Fibroblast of skin of abdomen (primary cell): ENCODE results near the gene NAP1L1.

Source experiments
- DNase-seq: peaks from one replicate; pipeline ENCODE4 v3.0.0-alpha.2; 2013

NAP1L1 gene

DNA sequence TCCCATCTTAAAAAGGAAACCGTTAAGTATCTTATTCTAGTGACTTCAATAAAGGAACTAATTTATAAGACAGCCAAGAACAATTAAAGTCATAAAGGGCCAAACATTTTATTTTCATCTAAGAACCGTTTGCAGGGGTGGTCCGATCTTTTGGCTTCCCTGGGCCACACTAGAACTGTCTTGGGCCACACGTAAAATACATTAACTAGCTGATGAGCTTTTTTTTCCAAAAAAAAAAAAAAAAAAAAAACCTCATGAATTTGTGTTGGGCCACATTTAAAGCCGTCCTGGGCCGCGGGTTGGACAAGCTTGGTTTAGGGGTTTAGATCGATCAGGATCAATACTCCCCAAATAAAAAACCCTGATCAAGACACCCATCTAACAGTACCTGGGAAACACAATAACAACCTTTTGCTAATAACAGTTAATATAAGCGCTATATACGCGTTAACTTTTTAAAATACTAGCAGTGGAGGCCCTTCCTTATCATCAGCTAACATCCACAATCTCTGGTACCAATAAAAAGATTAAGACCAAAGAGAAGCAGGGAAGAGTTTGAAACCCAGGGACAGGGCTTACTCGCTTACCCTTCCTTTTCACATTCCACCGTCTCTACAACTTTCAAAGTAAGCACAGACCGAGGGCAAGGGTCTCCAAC lies 1.1 kb downstream of the NAP1L1 start:
- DNase-seq: no peak

DNA sequence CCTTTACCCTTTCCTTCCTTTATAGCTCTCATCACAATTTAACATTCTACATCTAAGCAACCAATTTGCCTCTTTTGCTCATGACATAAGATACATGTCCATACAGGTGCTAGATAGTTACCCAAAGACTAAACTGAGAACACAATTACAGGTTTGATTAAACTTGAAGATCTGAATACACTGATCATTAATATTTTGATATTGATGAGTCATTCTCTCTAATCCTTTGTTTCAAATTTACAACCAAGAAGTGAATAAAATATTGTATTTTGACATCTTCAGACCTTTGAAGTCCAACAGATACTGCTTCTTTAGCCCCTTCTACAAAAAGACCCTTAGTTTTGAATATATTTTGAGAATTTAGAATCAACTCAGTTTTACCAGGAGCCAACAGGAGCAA lies 2.6 kb downstream of the NAP1L1 start:
- no peak for DNase-seq

DNA sequence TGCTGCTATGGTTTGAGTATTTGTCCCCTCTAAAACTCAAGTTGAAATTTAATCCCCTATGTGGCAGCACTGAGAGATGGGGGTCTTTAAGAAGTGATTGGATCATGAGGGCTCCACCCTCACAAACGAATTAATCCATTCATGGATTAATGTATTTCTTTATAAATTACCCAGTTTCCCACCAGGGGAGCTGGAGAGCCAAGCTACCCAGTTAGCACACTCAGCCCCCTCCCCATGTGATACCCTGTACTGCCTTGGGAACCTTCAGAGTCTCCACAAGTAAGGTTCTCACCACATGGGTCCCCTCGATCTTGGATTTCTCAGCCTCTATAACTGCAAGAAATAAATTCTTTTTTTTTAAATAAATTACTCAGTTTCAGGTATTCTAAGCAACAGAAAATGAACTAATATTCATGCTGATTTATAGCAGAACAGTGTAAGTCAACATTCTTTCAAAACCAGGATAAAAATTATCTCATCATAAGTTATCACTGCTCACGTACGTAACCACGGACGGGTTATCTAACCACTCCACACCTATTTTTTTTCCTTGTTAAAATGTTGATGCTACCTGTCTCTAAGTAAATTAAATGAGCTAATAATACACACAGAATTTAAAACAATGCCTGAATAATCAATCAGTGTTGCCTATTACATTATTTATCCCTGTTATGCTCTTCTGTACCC lies 3.6 kb downstream of the NAP1L1 start:
- DNase-seq: no peak

DNA sequence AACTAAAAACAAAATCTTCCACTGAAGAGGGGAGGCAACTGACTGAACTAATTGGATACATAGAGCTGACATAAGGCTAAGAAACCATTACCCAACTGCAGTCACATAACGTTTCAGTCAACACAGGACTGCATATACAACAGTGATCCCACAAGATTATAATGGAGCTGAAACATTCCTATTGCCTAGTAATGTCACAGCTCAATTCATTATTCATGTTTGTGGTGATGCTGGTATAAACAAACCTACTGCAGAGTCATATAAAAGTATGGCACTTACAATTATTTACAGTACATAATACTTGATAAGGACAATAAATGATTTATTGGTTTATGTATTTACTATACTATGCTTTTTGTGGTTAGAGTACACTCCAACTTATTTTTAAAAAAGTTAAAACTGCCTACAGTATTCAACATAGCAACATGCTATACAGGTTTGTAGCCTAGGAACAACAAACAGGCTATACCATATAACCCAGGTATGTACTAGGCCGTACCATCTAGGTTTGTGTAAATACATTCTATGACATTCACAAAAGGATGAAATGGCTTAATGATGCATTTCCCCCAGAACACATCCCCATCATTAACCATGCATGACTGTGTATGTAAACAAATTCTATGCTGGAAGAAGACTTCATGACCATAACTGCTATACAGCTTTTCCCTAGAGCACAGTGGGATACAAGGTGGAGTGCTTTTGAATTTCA lies 4.3 kb downstream of the NAP1L1 start:
- peak; percentile 14 for DNase-seq

DNA sequence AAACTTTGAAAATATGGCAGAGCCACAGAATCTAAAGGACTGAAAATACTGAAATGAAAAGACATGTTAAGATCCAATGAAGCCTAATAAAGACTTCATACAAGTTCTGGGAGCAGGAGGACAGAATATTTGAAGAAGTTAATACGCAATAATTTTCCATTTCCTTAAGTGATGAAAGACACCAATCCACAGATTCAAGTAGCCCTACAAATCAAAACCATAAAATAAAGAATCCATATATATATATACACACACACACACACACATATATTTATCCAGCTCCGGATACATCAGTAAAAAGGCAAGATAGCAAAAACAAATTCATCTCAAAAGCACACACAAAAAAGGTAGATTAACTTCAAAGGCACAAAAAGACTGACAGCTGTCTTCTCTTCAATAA lies 5.7 kb downstream of the NAP1L1 start:
- DNase-seq: no peak

DNA sequence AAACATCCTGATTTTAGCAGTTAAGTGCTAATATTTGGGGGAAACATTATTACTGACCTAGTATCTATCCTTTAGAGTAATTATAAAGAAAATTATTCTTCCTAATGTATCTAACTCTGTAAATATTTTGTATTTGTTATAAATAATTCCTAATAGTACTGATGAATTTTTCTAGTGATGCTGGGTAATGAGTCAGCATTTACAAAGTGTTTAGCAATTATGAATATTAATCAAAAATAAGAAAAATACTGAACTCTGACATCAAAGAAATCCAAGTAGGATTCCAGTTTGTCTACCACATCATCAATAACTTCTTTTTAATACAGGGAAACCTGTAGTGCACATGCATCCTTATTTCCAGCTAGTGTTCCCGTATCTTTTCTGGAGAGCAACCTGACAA lies 9.0 kb downstream of the NAP1L1 start:
- DNase-seq: no peak

DNA sequence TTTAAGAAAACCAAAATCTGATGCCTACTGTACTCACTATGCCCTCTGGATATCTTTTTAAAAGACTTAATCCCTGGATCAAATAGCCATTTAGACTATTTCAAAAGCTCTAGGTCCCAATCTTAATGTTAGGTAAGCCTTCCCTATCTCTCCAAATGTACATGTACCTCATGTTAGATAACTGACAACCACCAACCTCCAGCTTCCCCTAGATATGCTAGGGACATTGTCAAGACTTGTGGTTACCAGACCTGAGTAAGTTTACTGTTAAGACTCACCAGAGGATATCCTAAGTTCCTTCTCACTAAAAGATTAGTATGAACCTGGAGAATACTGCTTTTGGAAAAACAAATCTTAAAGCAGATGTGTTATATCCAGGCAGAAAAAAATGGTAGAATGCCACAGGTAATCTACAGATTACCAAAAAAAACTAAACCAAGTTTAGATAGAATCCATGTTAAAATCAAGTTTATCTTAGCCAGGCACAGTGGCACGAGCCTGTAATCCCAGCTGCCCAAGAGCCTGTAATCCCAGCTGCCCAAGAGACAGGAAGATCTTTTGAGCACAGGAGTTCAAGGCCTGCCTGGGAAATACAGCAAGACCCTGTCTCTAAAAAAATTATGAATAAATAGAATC lies 9.7 kb downstream of the NAP1L1 start:
- DNase-seq: no peak

DNA sequence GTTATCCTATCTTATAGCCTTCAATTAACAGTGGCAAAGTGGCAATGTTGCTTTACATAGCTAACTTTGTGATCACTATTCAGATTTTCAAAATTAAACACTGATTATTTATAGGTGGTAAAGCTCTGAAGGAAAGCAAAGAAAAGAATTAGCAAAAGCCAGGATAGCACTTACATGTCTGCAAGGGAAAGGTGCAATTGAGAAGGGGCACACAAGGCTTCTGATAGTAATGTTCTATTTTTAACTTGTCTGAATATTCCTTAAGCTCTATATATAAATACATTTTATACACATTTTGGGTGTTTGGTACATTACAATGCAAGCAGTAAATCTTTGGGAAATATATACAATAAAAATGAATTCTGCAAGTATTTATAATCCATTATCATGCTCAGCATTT lies 10.9 kb downstream of the NAP1L1 start:
- no peak for DNase-seq

DNA sequence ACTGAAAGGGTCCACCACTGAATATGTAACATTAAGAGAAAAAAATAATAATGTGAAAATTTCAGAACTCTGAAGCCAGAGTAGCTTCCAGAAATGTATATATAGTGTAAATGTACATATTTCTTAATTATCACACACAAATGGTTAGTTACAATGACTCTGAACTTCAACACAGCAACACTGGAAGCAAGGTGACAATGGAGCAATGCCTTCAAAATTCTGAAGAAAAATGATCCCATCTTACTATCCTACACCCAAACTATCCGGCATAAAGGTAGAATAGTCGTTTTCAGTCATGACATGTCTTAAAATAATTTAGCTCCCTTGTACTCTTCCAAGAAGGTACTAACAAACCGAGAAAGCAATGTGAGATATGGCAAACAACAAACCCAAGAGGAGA lies 11.9 kb downstream of the NAP1L1 start:
- no peak for DNase-seq

DNA sequence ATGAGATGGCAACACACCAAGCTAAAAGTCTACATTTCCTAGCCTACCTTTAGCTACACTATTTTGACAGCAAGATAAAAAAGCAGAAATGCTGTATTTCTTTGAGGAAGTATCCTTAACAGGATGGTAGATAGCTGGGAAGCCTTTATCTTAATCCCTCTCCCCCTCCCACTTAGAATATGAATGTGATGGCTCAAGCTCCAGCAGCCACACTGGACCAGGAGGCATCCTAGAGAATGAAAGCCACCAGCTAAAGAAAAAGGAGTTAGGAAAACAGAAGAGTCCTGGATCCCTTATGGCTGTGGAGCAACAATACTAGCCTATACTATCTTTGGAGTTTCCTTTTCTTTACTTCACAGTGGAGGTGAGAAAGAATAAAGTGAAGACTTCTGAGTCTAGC lies 15.1 kb downstream of the NAP1L1 start:
- DNase-seq: no peak

DNA sequence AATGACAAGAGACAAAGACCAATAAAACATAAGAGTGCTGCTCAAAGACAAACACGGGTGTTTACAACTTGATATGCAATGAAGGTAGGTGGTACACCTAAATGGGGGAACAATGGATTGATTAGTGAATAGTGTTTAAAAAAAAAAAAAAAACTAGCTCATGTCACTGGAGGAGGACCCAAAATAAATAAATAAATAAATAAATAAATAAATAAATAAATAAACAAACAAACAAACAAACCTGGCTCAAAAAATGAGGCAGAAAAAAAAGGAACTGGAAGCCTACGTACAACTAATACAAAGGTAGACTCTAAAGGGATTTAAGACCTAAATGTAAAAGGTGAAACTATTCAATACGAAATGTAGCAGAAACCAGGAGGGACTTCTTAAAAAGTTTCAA lies 18.6 kb downstream of the NAP1L1 start:
- no peak for DNase-seq

DNA sequence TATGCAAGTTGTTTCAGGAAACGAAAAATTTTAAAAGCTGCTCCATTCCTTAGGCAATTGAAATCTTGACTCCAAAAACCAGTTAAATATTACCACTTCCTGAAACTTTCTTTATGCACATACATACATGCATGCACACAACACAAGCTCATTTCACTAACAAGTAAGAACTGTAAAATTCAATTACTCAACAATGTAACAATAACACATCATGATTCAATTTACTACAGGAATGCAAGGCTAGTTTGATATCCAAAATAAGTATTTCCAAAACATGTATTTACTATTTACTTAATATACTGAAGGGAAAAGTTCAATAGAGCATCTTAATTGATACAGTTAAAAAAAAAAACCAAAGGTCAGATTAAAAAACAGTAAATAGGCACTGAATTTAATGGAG lies 19.6 kb downstream of the NAP1L1 start:
- DNase-seq: no peak

DNA sequence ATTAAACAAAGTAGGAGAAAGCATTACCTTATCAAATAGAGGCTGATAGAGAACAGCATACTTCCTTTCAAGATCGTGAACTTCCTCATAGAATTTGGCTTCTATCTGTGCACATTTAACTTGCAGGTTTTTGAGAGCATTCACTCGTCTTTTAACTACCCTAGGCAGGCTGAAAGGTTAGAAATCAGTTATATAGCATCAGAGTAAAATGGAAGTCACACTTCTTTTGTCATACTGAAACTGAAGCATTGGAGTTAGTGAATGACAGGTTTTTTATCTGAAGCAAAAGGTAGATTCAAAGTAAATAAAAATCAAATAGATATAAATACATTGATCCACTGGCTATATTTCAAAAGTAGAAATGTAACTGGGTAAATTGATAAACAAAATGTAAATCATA lies 24.4 kb downstream of the NAP1L1 start:
- DNase-seq: no peak

DNA sequence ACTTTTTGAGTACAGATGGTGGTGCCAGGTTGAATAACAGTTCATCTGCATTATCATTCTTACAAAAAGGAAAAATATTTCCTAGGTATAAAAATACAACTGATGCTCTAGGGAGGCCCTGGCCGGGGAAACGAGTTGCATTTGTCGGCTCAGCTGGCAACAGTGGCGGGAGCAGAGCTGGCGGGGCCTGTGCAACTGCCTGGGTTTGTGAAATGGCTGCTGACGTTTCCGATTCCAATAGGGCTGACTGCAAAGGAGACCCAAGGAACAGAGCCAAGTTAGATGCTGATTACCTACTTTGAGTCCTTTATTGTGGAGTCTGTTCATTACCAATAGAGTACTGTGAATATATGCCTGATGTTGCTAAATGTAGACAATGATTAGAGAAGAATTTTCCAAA lies 27.2 kb downstream of the NAP1L1 start:
- no peak for DNase-seq

DNA sequence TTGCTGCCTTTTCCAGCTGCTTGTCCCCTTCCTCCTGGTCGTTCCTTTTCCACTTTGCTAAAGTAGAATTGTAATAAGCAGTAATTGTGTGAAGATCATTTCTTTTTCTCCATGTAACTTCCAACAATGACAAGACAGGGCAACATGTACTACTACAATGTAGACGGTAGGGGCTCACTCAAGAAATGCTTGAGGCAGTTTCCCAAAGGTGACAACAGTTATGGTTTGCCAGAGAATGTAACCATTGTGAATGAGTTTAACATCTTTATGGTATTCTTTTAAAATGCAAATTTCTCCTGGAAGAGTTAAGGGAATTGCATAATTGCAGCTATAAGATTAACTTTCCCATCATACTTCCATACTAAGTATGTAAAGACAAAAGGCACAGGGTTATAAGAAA lies 29.1 kb downstream of the NAP1L1 start:
- DNase-seq: no peak

DNA sequence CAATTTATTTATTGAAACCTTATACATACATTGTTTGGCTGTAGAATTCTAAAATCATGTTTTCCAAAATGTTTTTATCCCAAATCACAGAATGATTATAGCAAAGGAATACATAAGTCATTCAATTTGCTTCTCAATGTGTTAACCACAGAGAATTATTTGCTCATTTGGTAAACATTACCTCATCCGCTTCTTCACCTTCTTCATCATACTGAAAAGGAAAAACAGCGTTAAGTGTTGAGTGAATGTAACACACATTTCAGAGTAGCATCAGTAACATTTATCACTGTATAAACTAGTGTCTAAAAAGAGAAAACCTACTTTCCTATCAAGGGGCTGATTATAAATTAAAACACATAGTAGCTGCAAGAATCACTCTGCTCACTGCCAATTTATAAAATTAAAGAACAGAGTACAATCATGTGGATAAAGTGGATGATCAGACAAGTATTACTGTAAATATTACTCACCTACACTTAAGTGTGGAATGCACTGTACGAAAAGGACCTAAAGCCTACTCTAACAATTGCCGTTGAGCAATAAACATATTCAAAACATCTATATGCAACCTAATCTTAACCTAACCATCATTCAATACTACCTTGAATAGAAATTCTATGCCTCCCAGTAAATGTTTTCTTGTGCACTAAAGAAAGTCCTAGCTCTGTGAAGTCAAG lies 34.8 kb downstream of the NAP1L1 start:
- no peak for DNase-seq

DNA sequence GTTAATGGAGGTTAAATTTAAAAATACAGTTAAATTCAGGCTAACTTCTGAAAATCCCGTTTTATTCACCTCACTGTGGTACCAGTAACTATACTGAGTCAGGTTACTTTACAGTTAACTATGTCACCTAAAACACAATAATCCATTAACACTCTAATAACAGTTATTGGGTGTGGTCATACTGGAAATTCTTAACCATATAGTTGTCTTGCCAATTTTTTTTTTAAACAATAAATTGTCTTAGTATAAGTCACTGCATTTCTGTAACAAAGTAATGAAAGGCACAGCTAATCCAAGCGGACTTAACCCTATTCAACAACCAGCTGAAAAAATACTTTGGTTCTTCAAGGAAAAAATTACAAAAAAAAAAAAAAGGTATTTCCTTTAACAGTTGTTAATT lies 36.7 kb downstream of the NAP1L1 start:
- no peak for DNase-seq

DNA sequence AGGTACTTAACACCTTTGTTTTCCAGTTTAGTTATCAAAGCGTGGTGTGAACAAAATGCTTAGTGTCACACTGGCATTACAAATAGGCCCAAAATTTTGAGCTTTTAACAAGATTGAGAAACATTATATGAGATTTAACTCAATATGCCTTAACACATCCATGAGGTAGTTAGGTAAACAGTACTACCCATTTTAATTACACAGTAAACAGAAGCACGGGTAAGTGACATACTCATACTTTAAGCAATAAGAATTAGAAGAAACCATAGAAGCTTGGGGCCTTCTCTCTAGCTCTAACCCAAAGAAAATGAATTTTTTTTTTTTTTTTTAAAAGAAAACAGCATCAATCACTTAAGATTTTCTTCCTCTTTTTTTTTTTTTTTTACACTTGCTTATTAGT lies 37.4 kb downstream of the NAP1L1 start:
- DNase-seq: no peak

DNA sequence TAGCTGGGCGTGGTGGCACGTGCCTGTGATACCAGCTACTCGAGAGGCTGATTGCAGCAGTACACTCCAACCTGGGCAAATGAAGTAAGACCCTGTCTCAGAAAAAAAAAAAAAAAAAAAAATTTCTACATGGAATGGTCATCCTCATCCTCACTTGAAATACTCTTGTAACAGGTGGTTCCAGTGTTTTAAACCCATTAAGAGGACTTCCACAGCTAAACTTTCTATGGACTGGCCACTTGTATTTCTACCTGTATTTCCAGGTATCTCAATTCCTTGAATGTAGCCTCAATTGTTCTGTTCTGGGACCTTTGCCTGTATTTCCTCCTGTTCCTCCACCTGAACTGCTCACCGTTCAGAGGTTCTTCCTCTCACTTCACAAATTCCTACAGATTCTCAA lies 41.1 kb downstream of the NAP1L1 start:
- DNase-seq: no peak

DNA sequence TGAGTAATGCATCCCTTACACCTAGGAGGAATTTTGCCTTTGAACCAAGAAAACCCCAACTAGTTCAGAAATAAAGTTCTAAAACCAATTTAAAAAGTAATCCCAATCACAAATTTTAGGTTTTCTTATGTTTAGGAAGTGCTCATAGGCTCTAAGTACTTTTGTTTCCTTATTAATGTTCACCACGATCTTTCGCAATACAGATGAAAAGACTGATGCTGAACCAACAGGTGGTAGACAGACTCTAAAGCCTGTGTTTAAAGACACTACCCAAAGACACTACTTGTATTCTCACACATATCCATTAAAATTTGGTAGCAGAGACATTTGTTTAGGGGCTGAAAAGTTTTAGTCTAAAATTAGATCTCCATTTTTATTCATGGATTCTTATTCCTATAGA lies 42.3 kb downstream of the NAP1L1 start:
- DNase-seq: no peak

DNA sequence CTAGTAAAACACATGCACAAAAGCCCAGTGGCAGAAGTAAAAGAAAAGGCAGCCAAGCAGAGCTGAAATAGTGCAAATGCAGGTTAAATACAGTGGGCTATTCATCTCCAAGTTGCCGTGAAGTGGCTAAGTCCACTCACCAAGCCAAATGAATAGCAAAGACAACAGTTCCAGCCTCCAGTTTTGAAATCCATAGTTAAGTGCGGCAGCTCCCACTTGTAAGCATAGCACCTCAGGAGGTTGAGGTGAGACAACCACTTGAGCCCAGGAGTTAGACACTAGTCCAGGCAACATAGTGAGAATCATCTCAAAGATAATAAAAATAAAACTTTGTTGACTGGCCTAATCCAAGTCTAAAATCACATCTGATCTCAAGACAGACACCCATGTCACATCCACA lies 43.1 kb downstream of the NAP1L1 start:
- DNase-seq: no peak

DNA sequence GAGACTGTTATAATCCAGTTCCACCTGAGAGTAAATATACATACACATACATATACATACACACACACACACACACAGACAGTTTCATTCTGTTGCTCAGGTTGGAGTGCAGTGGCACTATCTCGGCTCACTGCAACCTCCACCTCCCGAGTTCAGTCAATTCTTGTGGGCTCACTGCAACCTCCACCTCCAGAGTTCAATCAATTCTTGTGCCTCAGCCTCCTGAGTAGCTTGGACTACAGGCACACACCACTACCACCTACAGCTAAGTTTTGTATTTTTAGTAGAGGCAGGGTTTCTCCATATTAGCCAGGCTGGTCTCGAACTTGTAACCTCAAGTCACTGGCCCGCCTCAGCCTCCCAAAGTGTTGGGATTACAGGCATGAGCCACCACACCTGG lies 44.0 kb downstream of the NAP1L1 start:
- no peak for DNase-seq

DNA sequence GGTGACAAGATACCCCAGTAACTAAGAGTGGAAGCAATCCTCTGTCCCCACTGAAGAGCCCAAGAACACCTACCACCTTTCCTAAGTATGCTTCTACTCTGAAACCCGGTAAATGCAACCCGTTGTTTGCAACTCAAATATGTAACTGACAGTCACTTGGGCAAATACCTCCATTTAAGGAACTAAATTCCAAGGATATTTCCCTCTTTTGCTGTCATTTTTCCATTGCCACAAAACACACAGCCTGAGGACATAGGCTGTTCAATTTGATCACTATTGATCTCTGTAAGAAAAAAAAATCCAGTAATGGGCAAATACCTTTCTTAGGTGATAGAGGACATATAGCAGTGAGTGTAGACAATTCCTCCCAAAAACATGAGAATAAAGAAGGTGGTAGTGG lies 46.3 kb downstream of the NAP1L1 start:
- DNase-seq: no peak
